ENCODE data around the gene SNX10.

SNX10 gene

DNA sequence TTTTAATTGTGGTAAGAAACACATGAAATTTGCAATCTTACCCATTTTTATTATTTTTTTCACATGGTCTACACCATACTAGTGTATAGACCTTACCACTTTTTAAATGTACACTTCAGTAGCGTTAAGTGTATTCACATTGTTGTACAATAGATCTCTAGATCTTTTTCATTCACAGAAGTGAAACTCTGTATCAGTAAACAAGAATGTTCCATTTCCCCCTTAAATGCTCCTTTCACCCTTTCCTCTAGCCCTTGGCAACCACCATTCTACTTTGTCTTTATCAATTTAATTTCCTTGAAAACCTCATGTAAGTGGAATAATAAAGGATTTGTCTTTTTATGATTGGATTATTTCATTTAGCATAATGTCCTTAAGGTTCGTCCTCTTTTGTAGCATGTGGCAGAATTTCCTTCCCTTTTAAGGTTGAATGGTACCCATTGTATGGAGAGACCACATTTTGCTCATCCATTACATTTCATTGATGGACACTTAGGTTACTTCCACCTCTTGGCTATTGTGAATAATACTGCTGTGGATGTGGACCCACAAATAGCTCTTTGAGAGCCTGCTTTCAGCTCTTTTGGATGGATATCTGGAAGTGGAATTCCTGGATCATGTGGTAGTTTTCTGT, 45.7 kb downstream of the SNX10 start:
- no peak for DNase-seq (ENCODE audit: low read depth)

DNA sequence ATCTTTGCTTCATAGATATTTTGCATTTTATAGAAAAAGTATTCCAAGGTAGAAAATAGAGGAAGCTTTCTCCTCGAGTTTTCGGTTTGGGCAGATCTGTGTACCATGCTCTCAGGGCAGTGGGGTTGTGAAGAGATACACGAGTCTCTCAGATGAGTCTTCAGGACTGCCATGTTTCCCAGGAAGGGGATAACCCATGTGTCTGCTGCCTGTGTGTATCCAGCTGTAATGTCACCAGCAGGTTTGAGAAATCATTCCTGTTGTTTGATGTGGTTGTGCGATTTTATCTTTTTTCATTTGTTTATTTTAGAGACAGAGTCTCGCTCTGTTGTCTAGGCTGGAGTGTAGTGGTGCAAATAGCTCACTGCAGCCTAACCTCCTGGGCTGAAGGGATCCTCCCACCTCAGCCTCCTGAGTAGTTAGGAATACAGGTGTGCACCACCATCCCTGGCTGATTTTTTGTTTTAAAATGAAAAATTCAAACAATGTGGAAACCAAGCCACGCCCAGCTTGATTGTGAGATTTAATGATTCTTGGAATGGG, 48.9 kb downstream of the SNX10 start:
- no peak for DNase-seq (ENCODE audit: low read depth)

DNA sequence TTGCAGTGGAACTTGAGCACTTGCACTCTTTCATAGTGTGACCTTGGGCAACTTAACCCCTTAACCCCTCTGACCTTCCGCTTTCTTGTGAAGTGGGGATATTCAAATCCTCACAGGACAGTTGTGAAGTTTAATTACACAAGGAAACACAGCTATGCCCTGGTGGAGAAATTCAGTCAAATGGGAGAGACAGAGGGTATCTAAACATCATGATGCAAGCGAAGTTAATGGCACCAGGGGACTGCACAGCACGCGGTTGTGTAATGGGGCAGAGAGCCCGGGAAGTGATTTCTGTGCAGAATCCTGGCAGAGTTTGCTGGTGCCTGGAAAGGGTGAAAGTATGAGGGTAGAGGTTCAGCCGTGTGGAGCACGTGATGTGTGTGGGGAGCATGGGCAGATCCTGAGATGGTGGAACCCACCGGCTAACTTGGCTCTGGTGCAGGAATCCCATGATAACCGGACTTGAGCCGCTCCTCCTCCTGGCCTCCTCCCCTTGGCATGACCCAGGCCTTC, 51.7 kb downstream of the SNX10 start:
- no peak for DNase-seq (ENCODE audit: low read depth)

DNA sequence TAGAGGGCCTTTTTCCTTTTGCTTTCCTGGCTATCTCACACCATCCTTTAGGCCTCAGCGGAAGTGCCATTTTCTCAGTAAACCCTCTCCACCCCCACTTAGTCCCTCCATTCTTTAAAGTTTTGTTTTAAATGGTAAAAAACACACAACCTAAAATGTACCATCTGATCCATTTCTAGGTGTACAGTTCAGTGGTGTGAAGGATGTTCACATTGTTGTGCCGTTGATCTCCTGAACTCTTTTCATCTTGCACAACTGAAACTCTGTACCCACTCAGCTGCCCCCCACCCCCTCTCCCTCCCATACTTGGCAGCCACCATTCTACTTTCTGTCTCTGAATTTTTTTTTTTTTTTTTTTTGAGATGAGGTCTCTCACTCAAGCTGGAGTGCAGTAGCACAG, 52.2 kb downstream of the SNX10 start:
- DNase-seq (ENCODE audit: low read depth) = no peak

DNA sequence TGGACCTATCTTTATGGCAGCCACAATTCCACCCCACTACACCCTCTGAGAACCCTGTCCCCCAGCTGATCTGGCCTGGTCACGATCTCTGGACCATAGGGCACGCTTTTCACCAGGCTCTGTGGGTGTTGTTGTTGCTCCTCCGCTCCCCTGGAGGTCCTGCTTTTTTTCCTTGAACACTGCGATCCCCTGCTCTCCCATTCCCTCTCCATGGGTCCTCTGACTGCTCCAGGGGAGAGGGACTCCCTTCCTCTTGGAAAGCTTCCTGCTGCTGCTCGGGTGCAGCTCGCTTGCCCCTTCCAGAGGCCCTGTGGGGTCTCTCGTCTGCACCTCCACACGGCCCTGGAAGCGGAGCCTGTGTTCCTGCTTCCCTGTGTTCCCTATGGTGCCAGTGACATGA, 53.5 kb downstream of the SNX10 start:
- no peak for DNase-seq (ENCODE audit: low read depth)

DNA sequence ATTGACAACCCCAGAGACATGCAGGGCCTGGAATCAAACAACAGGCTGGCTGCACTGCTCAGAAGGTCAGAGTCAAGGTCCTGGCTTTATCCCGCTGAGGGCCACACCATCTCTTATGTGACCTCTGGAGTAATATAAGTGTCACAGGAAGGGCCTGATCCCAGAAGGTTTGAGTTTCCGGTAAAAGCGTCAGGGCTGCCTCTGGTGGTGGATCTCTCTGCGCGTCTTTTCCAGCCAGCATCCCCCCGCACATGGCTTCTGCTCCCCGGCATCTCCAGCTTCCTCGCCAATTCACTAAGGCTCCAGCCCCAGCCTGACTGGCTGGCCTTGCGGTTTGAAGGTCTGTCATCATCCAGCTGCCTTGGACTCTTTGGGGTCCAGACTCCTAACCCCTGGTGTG, 54.2 kb downstream of the SNX10 start:
- no peak for DNase-seq (ENCODE audit: low read depth)

DNA sequence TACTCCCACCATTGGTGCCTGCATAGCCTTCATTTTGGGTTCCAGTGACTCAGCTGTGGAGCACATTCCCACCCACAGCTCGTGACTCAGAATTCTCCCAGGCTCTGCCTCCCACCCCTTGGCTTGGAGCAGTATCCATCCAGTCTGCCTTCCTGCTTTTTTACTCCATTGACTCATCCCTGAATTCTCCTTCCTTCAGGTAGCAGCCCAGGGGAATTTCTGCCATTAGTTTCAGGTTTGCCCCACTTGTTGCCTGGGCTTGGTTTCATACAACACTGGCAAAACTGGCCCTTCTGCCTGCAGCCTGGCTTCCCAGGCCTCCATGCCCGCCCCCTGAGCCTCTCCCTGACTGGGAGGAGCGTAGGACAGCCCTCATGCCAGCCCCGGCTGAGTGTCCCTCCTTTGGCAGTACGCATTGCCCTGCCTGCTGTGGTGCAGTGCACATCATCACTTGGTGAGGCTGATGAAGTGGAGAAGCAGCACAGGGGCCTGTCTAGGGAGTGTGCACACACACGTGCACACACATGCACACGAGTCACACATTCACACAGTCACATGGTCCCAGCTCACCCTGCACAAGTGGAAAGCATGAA, 55.0 kb downstream of the SNX10 start:
- DNase-seq (ENCODE audit: low read depth) = no peak

DNA sequence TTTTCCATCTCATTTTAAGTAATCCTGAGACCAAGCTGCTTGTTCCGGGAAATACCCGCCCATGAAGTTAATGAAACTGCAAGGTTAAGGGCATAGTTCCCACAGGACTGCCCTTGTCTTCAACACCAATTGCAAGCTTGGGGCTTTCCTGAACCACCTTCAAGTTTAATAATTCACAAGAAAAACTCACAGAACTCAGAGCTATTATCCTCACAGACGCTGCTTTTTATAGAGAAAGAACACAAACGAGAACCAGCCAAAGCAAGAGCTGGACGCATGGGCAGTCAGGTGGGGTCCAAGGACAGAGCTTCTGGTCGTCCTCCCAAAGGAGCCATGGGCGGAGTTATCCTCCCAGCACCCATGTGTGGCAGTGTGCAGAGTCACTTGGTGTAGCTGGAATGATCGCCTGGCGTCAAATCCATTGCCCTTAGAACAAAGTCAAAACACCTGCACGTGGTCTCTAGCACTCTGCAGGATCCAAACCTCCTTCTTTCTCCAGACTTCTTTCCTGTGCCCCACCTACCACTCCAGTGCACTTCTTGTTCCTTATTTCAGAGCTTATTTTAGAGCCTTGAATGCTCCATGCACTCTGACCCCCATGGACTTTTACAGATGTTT, 56.7 kb downstream of the SNX10 start:
- DNase-seq (ENCODE audit: low read depth) = no peak

DNA sequence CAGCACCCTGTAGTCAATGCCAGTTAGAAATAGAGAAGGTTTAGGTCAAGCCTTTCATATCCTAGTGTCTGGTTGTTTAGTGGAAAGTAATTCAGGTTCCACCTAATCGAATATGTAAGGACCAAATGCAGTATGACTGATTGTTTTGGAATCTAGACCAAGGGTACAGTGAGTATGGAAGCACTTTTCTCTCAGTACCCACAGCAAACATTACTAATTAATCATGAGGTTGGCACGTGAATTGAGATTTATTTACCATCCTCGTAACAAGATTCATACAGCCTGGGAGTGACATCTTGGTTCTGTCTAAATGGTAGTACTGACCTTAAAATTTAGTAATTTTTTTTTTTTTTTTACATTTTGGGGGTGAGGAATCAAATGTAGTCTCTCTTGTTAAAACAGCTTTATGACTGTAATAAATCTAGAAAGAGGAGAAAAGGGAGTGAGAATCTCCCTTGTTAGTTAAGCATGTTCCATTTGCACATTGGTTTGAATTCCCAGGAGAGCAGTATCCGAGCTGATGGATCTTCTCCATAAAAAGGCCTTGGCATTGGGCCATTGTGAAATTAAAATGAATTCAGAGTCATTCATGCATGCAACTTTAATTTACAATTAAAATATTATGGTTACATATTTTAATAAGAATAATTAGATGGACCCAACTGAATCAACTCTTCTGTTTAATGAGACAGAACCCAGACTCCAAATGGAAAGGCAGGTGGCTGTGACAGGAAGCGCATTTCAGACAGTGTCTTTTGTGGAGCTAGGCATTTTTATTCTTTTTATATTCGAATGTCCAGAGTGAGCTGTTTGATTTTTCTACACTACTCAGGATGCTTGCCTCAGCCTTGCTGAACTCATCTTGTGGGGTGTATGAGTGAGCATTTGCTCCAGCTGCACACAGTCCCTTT, 57.6 kb downstream of the SNX10 start:
- no peak for DNase-seq (ENCODE audit: low read depth)

DNA sequence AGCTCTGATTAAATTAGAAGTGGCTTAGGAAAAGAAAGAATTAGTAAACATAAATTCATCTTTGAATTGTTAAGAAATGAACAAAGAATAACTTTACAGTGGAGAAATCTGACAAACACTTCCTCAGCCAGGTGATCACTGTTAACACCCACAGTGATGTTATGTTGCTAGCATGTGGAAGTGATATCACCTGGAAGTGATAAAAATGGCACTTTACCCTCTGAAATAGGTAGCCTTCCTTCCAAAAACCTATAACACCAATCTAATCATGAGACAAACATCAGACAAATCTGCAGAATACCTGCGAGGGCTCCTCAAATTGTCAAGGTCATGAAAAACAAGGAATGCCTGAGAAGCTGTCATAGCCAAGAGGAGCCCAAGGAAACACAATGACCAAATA, 59.5 kb downstream of the SNX10 start:
- no peak for DNase-seq (ENCODE audit: low read depth)

DNA sequence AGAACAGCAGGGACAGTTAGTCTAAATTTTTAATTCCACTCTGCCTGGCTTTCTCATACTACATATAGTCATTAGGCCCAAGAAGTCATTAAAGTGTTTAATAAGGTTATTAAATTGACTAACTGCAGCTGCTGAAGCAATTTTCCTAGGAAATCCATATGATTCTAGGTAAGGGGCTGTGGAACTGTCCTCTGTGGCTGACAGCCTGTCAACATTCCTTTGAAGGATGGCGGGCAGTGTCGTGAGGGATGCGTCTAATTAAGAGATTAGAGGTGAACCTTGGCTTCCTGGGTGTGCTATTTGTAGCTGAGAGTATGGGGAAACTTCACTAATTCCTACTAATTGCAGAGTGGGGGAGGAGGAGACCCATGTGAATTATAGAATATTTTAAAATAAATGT, 64.6 kb downstream of the SNX10 start:
- no peak for DNase-seq (ENCODE audit: low read depth)

DNA sequence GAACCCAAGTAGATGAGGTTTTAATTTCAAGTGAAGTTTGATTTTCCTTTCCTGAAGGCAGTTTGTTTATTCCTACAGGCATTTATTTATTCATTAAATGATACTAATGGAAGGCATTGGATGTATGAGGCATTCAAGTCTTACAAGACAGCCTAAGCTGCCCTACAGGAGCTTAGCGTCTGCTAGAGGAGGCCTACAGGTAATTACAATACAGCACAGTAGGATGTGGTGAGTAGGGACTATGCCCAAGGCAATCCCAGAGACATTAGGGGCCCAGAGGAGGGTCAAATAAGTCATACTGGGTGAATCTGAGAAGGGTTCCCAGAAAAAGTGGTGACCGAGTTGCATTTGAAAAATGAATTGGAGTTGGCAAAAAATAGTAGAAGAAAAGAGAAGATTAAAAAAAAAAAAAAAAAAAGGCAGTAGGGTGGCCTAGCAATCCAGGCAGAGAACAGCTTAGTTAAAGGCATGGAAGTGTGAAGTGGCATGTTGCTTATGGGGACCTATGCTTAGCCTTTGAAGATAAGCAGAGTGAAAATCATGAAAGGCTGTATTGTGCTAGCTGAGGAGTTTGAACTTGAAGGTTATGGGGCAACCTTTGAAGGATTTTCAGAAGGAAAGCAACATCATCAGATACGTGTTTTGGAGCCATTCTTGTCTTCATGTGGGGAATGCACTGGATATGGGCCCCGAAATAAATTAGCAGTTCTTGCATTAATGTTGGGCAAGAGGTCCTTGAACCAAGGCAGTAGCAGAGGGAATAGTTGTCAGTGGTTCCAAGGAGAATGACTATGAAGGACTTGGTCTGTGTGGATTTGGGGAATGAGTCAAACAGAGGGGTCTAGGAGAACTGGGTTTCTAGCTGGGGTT, 65.5 kb downstream of the SNX10 start:
- DNase-seq (ENCODE audit: low read depth) = no peak

DNA sequence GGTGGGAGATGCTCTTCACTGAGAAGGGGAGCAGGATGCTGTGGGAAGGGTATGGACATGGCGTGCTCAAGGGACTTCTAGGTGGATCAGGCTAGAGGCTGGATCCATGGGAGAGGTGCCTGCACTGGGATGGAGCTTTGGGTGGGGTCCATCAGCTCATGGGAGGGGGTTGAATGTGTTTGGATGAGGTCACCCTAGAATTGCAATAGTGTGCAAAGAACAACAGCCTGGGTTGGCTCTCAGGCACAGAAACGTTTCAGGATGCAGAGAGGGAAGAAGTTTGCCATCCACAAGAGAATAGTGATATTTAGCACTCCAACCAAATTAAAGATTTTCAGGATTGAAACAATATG, 66.1 kb downstream of the SNX10 start:
- no peak for DNase-seq (ENCODE audit: low read depth)

DNA sequence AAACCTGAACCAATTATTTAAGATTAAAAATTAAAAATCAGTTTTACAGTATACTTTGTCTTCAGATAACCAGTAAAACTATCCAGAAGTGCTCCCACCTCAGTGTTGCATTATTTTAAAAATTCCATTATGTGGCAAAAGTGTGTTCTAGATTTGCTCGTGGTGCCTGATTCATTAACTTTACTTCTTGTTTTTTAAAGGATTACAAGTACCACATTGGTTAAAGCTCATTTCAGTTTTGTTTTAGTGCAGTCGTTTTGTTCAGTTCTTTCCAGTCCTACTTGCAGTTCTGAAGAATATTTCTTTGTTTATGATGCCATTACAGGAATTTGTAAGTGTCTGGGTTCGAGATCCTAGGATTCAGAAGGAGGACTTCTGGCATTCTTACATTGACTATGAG, 69.0 kb downstream of the SNX10 start:
- DNase-seq (ENCODE audit: low read depth) = no peak

DNA sequence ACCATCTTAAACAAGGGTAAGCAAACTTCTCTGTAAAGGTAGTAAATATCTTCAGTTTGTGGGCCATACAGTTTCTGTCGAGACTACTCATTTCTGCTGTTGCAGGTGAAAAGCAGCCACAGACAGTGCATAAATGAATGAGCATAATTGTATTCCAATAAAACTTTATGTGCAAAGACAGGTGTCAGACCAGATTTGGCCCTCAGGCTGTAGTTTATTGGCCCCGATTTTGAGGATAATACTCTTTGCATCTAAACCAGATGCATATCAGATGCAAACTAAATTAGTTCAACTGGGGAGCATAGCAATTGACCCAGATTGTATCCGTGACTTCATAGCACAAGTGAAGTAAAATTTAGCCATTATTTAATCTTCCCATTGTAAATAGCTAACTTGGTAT, 70.0 kb downstream of the SNX10 start:
- no peak for DNase-seq (ENCODE audit: low read depth)

DNA sequence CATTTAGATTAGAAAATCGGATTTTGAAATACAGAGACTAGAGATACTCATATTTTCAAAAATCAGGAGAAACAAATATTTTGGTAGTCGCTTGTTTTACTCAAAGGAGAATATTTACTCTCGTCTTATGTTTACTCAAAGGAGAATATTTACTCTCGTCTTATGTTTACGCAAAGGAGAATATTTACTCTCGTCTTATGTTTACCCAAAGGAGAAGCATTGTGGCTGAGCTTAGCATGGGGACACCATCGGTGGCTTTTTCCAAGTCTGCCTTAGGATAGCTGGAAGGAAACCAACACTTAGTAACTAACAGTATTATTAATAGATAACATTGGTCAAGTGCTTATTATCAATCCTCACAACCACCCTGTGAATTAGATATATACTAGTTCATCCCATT, 71.8 kb downstream of the SNX10 start:
- no peak for DNase-seq (ENCODE audit: low read depth)

DNA sequence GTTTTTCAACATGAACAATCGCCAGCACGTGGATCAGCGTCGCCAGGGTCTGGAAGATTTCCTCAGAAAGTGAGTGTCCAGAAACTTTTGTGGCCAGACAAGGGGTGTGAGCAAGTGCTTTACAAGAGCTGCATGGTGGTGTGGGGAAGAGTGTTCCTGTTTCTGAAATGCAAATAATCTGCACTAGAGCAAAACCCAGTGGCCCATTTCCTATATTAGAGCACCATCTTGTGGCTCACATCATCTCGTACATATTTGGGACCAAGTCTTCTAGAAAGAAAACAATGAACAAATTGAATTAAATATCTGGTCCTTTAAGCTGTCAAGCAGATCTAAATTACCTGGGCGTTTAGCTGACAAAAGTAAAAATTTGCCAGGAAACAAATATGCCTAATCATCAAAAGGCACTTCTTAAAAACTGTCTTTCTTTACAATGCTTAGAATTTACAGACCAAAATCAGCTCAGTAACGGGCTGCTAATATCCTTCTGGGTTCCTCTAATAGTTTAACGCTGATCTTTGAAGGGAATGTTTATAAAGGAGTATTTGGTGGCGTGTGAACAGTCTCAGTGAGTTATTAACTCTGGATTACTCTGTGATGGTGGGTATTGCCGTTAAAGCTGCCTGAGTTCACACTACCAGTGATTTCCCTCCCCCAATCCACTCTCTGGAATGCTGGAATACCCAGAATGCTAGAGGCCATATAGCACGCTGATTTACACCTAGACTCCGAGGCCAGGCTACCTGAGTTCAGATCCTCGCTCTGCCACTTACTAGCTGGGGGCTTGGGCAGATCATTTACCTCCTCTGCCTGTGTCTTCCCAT, 73.6 kb downstream of the SNX10 start:
- peak; percentile 20 for DNase-seq (ENCODE audit: low read depth)

DNA sequence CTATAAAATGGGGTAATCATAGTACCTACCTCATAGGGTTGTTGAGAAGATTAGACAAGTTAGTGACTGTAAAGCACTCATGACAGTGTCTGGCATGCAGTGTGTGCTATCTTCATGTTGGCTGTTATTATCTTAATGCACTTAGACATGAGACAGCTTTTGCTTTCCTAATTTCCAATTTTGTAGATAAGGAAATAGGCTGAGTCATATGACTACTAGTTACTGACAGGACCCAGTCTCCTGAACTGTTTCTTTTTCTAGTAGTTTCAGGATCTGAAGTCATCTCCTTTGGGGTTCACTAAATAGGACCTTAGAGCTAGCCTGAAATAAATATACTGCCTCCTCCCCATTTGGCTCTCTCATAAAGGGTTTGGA, 74.2 kb downstream of the SNX10 start:
- no peak for DNase-seq (ENCODE audit: low read depth)

DNA sequence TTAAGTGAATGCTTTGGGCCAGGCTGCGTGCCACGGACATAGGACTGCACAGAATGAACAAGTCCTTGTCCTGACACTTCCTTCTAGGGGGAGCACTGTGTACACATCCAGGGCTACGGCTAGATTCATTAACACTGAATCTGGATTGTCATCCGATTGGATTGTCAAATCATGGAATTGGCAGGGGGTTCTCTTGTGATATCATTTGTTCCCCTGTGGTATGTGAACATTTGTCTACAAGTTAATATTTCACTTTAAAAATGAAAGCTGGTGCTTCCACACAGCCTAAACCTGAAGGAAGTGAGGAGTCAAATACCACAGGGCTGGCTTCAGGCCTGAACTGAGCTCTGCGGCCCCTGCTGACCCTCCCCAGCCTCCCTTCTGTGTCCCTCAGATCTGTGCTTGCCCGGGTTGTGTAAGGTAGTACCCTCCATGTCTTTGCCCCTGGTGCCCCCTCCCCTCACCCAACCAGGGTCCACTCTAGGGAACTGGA, 75.6 kb downstream of the SNX10 start:
- DNase-seq (ENCODE audit: low read depth) = no peak

DNA sequence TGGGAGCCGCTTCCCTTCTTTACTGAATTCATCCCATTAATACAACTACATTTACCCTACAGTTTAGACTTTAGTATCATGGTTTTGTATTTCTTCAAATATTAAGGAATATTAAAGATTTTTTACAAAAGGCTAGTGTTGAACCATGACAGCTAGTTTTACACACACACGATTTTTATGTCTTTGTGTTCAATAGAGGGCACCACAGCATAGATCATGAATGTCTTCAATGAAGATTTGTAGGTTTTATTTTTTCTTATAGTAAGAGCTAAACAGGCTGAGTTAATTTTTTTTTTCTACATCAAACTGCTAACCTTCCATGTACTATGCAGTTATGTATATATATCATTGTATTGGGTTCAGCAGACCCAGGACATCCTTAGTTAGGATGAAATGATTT, 76.9 kb downstream of the SNX10 start:
- no peak for DNase-seq (ENCODE audit: low read depth)
